ENCODE measurements around the gene CADM1. TPM values are rescaled to one million over a fixed set of nuclear protein-coding genes. Genes with fewer than 3 reads are reported as not detected.

The CADM1 gene
- total and polyA plus RNA-seq, 2 donors (not counting 1 experiment from before 2014, with no cell fraction given): 15.4 to 86.0 TPM

DNA sequence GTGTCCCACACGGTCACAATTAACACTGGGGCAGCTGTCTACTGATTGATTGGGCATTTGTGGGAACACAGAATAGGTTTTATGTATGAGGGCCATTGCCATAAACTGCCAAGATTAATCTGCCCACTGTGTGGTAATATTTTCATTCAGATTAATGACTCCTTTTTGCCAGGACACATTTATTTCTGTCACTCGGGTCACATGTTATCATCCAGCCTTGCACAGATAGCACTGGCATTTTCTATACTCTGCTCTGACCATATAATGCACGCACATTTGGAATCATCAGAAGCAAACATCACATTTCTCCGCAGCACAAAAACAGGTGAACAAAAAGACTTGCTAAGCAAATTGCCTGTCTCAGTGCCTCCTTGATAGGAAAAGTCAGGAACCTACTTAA lies 138.3 kb downstream of the CADM1 start:
- H3K36me3 ChIP-seq (ENCODE audit: control insufficient read depth, insufficient read depth, low read length): no peaks in the 10 kb centered on the region
- H3K4me1 ChIP-seq (ENCODE audit: control insufficient read depth, extremely low read depth, insufficient read depth, low read length): no peaks in the 10 kb centered on the region
- no peak overlapping the region for H3K9ac ChIP-seq (ENCODE audit: insufficient read depth, low read length)
- H3K9me3 ChIP-seq (ENCODE audit: control insufficient read depth, insufficient read depth, low read depth, low read length): no peaks in the 10 kb centered on the region
- H3K4me3 ChIP-seq (replicated peaks in 1 of 4; ENCODE audit: control extremely low read depth in 1 of 4, insufficient read depth in 1 of 4, low read depth in 3 of 4, low read length in 4 of 4): no peak overlapping the region
- no peak overlapping the region for H3K27ac ChIP-seq (ENCODE audit: insufficient read depth, low read length)
- no peak overlapping the region for H2AFZ ChIP-seq (ENCODE audit: low read length)
- no peaks in the 10 kb centered on the region for H3K27me3 ChIP-seq (ENCODE audit: control insufficient read depth, insufficient read depth, low read length)
- H3K79me2 ChIP-seq (ENCODE audit: control insufficient read depth, insufficient read depth, low read length): no peaks in the 10 kb centered on the region
- H3K4me2 ChIP-seq (ENCODE audit: extremely low read depth, insufficient read depth, low read length): no peak overlapping the region
- no peaks in the 10 kb centered on the region for H4K20me1 ChIP-seq (ENCODE audit: control insufficient read depth, extremely low read depth, insufficient read depth, low read length)
- no peak for TF ChIP-seq EZH2 (IDR thresholded peaks at IDR 0.05; ENCODE audit: low read length, missing control alignments)
- TF ChIP-seq CTCF (conservative IDR thresholded peaks at IDR 0.05 in 1 of 2, IDR thresholded peaks at IDR 0.05 in 1 of 2; ENCODE audit: low read depth in 1 of 2, low read length in 2 of 2): no peak
- DNase-seq (ENCODE audit: low read depth in 2 of 2): no peak

DNA sequence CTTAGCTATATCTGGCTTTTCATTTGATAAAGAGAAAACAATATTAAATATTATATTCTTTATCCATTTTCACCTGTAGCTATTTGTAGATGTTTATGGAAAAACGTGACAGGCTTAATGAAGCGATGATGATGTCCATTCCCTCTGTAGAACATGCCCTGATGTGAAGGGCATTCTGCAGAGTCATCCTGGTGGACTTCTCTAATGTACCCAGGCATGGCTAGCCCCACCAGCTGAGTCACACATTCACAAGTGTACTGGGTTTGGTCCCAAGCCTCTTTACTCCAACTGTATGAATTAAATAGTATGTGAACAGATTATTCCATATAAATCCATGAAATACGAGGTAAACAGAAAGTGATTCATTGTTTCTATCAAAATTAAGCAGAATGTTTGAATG lies 139.3 kb downstream of the CADM1 start:
- no peak overlapping the region for H3K4me2 ChIP-seq (ENCODE audit: extremely low read depth, insufficient read depth, low read length)
- no peak for TF ChIP-seq EZH2 (IDR thresholded peaks at IDR 0.05; ENCODE audit: low read length, missing control alignments)
- no peak for TF ChIP-seq CTCF (conservative IDR thresholded peaks at IDR 0.05 in 1 of 2, IDR thresholded peaks at IDR 0.05 in 1 of 2; ENCODE audit: low read depth in 1 of 2, low read length in 2 of 2)
- DNase-seq (ENCODE audit: low read depth in 2 of 2): peak in 1 of 2 donors; percentile 41
- no peak overlapping the region for H3K9ac ChIP-seq (ENCODE audit: insufficient read depth, low read length)
- no peak overlapping the region for H3K27ac ChIP-seq (ENCODE audit: insufficient read depth, low read length)
- no peaks in the 10 kb centered on the region for H3K4me1 ChIP-seq (ENCODE audit: control insufficient read depth, extremely low read depth, insufficient read depth, low read length)
- H3K9me3 ChIP-seq (ENCODE audit: control insufficient read depth, insufficient read depth, low read depth, low read length): no peaks in the 10 kb centered on the region
- H3K27me3 ChIP-seq (ENCODE audit: control insufficient read depth, insufficient read depth, low read length): no peaks in the 10 kb centered on the region
- H4K20me1 ChIP-seq (ENCODE audit: control insufficient read depth, extremely low read depth, insufficient read depth, low read length): no peaks in the 10 kb centered on the region
- H3K4me3 ChIP-seq (replicated peaks in 1 of 4; ENCODE audit: control extremely low read depth in 1 of 4, insufficient read depth in 1 of 4, low read depth in 3 of 4, low read length in 4 of 4): no peak overlapping the region
- H3K79me2 ChIP-seq (ENCODE audit: control insufficient read depth, insufficient read depth, low read length): no peaks in the 10 kb centered on the region
- H2AFZ ChIP-seq (ENCODE audit: low read length): no peak overlapping the region
- no peaks in the 10 kb centered on the region for H3K36me3 ChIP-seq (ENCODE audit: control insufficient read depth, insufficient read depth, low read length)

DNA sequence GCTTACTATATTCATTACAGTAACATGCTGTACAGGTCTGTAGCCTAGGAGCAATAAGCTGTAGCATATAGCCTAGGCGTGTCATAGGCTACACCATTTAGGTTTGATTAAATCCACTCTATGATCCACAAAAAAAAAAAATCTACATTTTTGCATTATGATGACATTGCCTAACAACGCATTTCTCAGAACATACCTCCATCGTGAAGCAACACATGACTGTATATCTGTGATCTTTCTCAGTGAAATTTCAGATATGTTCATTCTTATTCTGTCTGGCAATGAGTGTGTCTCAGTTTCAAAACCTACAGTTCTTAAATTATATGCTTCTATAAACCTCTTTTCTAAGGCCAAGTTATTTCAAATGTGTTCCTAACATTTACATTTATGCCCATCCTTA lies 140.3 kb downstream of the CADM1 start:
- H3K4me3 ChIP-seq (replicated peaks in 1 of 4; ENCODE audit: control extremely low read depth in 1 of 4, insufficient read depth in 1 of 4, low read depth in 3 of 4, low read length in 4 of 4): no peak overlapping the region
- no peak overlapping the region for H3K27ac ChIP-seq (ENCODE audit: insufficient read depth, low read length)
- no peak for DNase-seq (ENCODE audit: low read depth in 2 of 2)
- no peak for TF ChIP-seq EZH2 (IDR thresholded peaks at IDR 0.05; ENCODE audit: low read length, missing control alignments)
- TF ChIP-seq CTCF (conservative IDR thresholded peaks at IDR 0.05 in 1 of 2, IDR thresholded peaks at IDR 0.05 in 1 of 2; ENCODE audit: low read depth in 1 of 2, low read length in 2 of 2): no peak
- H3K36me3 ChIP-seq (ENCODE audit: control insufficient read depth, insufficient read depth, low read length): no peaks in the 10 kb centered on the region
- no peak overlapping the region for H2AFZ ChIP-seq (ENCODE audit: low read length)
- no peaks in the 10 kb centered on the region for H4K20me1 ChIP-seq (ENCODE audit: control insufficient read depth, extremely low read depth, insufficient read depth, low read length)
- no peaks in the 10 kb centered on the region for H3K4me1 ChIP-seq (ENCODE audit: control insufficient read depth, extremely low read depth, insufficient read depth, low read length)
- H3K27me3 ChIP-seq (ENCODE audit: control insufficient read depth, insufficient read depth, low read length): no peaks in the 10 kb centered on the region
- H3K9me3 ChIP-seq (ENCODE audit: control insufficient read depth, insufficient read depth, low read depth, low read length): no peaks in the 10 kb centered on the region
- H3K4me2 ChIP-seq (ENCODE audit: extremely low read depth, insufficient read depth, low read length): no peak overlapping the region
- H3K79me2 ChIP-seq (ENCODE audit: control insufficient read depth, insufficient read depth, low read length): no peaks in the 10 kb centered on the region
- H3K9ac ChIP-seq (ENCODE audit: insufficient read depth, low read length): no peak overlapping the region
